Neutrophil (primary cell): ENCODE data around the gene TFDP1.

Source experiments
- H3K27ac ChIP-seq: fragments of 200-600 bp; sonication (generic); 2 replicates; pipeline ENCODE4 v1.5.1; 2016; ENCODE audit warnings: mild to moderate bottlenecking, moderate library complexity
- H3K27me3 ChIP-seq: fragments of 200-600 bp; sonication (generic); 2 replicates; pipeline ENCODE4 v1.6.0; 2016; ENCODE audit warnings: mild to moderate bottlenecking
- H3K36me3 ChIP-seq: fragments of 200-600 bp; sonication (generic); 2 replicates; pipeline ENCODE4 v1.5.1; 2017
- H3K4me1 ChIP-seq, 2 experiments: fragments of 200-600 bp in 1 of 2; sonication (generic) in 1 of 2; 1 replicate in 1 of 2; 2 replicates in 1 of 2; pipeline versions ENCODE4 v1.5.1 to v1.6.1; 2013 to 2016; ENCODE audit warnings: low read depth in 1 of 2, low read length in 1 of 2, mild to moderate bottlenecking in 1 of 2, moderate library complexity in 1 of 2; ENCODE audit not compliant: control insufficient read depth in 1 of 2, insufficient read depth in 1 of 2
- H3K4me3 ChIP-seq, 2 experiments: fragments of 200-600 bp in 1 of 2; sonication (generic) in 1 of 2; 1 replicate in 1 of 2; 2 replicates in 1 of 2; pipeline ENCODE4 v1.5.1; 2013 to 2016; ENCODE audit warnings: low read depth in 1 of 2, low read length in 1 of 2, mild to moderate bottlenecking in 1 of 2, moderate library complexity in 1 of 2
- H3K9me3 ChIP-seq: fragments of 200-600 bp; sonication (generic); 2 replicates; pipeline ENCODE4 v1.5.1; 2016
- CTCF ChIP-seq: fragments of 200-600 bp; sonication (generic); IDR thresholded peaks from 2 replicates; pipeline ENCODE4 v1.5.1; 2016; ENCODE audit warnings: antibody characterized with exemption

TFDP1 gene

DNA sequence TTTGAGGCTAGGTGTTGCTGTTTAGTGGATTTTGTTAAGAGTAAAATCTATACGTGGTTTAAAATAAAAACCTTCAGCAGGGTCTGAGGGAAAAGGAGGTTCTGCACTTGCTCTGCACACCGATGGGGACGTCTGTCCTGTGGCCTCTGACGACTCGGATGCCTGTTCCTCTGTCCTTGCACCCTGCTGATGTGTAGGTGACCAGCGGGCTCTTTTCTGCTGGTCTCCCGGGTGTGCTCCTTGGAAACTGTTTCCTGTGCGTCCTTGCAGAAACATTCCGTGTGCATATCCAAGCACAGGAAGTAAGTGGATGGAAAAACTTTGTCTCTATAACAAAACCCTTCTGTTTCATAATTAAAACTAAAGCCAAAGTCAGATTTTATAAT, 69.6 kb downstream of the TFDP1 start:
- Histone ChIP-seq H3K27me3 (peaks cover 13% of the 10 kb centered on the region), H3K27ac (no peak overlapping the region), H3K4me3 (no peak overlapping the region), H3K9me3 (no peaks in the 10 kb centered on the region), H3K36me3 (no peaks in the 10 kb centered on the region), H3K4me1 (no peaks in the 10 kb centered on the region)
- no peak for TF ChIP-seq CTCF

DNA sequence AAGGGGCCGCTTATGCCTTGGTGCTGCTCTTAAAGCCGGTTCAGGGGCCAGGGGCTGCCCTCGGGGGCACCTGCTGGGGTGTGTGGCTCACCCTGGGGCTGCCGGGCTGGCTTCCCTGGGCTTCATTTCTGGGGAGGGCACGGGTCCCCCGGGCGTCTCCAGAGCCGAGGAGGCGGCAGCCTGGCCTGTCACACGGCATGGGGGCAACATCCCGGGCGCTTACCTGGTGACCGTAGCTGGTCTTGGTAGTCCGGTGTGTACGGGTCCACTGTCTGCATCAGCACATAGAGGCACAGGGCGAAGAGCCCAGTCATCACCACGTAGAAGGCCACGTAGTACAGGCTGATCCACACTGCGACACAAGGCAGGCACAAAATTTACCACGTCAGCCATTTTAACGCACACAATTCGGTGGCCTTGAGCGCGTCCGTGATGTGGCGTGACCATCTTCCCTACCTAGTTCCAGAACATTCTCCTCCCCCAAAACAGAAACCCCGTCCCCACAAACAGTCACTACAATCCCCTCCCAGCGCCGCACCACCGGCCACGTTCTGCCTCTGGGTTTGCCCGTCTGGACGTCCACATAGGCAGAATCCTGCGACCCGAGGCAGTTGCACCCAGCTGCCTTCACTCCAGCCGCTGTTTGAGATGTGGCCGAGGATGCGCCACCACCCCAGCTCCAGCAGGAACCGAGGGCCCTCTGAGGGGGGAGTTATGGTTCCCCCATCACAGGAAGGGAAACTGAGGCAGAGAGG, 70.2 kb downstream of the TFDP1 start:
- Histone ChIP-seq H3K4me3 (no peak overlapping the region), H3K4me1 (no peaks in the 10 kb centered on the region), H3K36me3 (no peaks in the 10 kb centered on the region), H3K9me3 (no peaks in the 10 kb centered on the region), H3K27me3 (peaks cover 13% of the 10 kb centered on the region), H3K27ac (no peak overlapping the region)
- no peak for TF ChIP-seq CTCF

GRCh38 chr13:113655346-113656002, 70.9 kb downstream of the TFDP1 start:
- Histone ChIP-seq H3K27me3 (peaks cover 13% of the 10 kb centered on the region), H3K36me3 (no peaks in the 10 kb centered on the region), H3K4me3 (no peak overlapping the region), H3K9me3 (no peaks in the 10 kb centered on the region), H3K4me1 (no peaks in the 10 kb centered on the region), H3K27ac (no peak overlapping the region)
- TF ChIP-seq CTCF: no peak

DNA sequence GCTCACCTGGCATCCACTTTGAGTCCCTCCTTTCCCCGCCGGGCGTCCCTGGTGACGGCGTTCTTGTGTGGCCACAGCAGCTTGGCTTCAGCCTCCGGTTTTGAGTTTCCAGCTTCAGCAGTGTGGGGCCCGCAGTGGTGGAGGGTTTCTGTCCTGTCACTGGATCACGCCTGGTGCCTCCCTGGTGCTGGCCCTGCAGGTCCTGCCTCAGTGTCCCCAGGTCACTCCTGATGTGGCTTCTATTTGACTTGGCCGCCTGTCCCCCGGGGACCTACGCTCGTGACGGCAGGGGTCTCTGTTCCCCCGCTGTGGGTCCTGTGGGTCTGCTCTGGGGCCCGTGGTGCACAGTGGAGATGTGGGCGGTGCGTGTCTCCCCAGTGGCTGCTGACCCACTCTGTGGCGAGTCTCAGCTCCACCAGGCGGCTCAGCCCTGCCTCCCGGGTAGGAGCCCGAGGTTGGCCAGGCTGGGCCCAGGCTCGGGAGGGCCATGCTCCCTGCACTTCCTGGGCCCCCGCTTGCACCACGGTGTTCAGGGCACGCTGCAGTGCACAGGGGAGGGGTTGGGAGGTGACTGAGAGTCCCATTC, 71.5 kb downstream of the TFDP1 start:
- Histone ChIP-seq H3K4me3 (no peak overlapping the region), H3K27me3 (peaks cover 13% of the 10 kb centered on the region), H3K9me3 (no peaks in the 10 kb centered on the region), H3K27ac (no peak overlapping the region), H3K36me3 (no peaks in the 10 kb centered on the region), H3K4me1 (no peaks in the 10 kb centered on the region)
- TF ChIP-seq CTCF: no peak

- TF ChIP-seq CTCF: no peak
- H3K27me3 ChIP-seq: peaks cover 13% of the 10 kb centered on the region
- H3K27ac ChIP-seq: no peak overlapping the region
- H3K4me1 ChIP-seq: no peaks in the 10 kb centered on the region
- no peaks in the 10 kb centered on the region for H3K9me3 ChIP-seq
- H3K36me3 ChIP-seq: no peaks in the 10 kb centered on the region
- no peak overlapping the region for H3K4me3 ChIP-seq
Measured at GRCh38 chr13:113656831-113657671, 72.5 kb downstream of the TFDP1 start.
